ENCODE measurements around the gene EGLN3. TPM values are rescaled to one million over a fixed set of nuclear protein-coding genes. Genes with fewer than 3 reads are reported as not detected.
"Not testable (repeated sequence)": the region's sequence is repeated elsewhere in the genome, so short reads cannot be mapped to it uniquely, and the experiment has no call there.

Gene EGLN3
- total and polyA plus RNA-seq, 3 experiments from 2014 or later, result 1.6 to 2.5 (median 2.1) TPM

DNA sequence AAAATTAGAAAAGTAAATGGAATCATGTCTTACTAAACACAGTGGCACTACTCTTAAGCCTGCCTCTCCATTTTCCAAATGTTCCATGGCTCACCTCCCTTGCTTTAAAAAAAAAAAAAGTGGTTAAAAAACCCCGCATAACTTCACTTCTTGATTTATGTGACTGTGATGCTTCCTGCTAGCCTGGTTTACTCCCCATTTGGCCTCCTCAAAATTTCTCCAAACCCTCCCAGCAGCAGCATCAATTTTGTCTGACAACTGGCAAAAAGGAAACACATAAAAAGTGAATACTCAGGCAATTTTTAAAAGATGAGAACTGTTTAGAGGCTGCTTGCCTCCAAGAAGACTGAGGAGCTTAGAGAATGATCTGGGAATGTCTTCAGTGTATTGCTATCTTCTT, 17.8 kb upstream of the EGLN3 start:
- POLR2A ChIA-PET, result no interaction called here
- no peak overlapping the region for H3K27ac Mint-ChIP-seq

DNA sequence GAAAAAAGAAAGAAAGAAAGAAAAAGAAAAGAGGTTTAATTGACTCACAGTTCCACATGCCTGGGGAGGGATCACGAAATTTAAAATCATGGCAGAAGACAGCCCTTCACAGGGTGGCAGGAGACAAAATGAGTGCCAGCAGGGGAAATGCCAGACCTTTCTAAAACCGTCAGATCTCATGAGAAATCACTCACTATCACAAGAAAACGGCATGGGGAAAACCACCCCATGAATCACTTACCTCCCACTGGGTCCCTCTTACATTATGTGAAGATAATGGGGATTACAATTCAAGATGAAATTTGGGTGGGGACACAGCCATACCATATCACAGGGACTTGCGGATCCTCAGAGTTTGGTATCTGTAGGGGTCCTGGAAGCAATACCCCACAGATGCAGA, 16.3 kb upstream of the EGLN3 start:
- H3K27me3 Mint-ChIP-seq, result peaks cover 0 to 4% of the 10 kb centered on the region in 2 donors
- peaks cover 6 to 17% (median 13%) of the 10 kb centered on the region in 5 donors for H3K9me3 Mint-ChIP-seq
- no peak overlapping the region for H3K27ac ChIP-seq (ENCODE audit: low read depth, low read length)
- no peak overlapping the region for H3K27ac Mint-ChIP-seq
- no peaks in the 10 kb centered on the region for H3K4me1 Mint-ChIP-seq
- CTCF ChIA-PET, result no interaction called here
- H3K9me3 ChIP-seq (ENCODE audit: low read length), result no peaks in the 10 kb centered on the region
- no peaks in the 10 kb centered on the region for H3K36me3 Mint-ChIP-seq
- H3K4me3 Mint-ChIP-seq, result peak overlapping the region in 1 of 7 donors; percentile 51
- DNase-seq, result no peak
- POLR2A ChIA-PET, result no interaction called here
- no peaks in the 10 kb centered on the region for H3K36me3 ChIP-seq (ENCODE audit: insufficient read depth, low read length)
- no peak overlapping the region for H3K4me3 ChIP-seq (ENCODE audit: low read length)
- H3K27me3 ChIP-seq (ENCODE audit: insufficient read depth, low read length, poor library complexity, severe bottlenecking), result no peaks in the 10 kb centered on the region
- no peaks in the 10 kb centered on the region for H3K4me1 ChIP-seq (ENCODE audit: insufficient read depth, low read length)

More for the DNA sequence above, 17.8 kb upstream of the EGLN3 start:
- no peak overlapping the region for H3K4me3 ChIP-seq (ENCODE audit: low read length)
- no peak overlapping the region for H3K27ac ChIP-seq (ENCODE audit: low read depth, low read length)
- Mint-ChIP-seq H3K36me3 (no peaks in the 10 kb centered on the region), H3K4me1 (no peaks in the 10 kb centered on the region), H3K4me3 (no peak overlapping the region), H3K9me3 (peaks cover 6 to 17% (median 13%) of the 10 kb centered on the region in 5 donors), H3K27me3 (peaks cover 0 to 4% of the 10 kb centered on the region in 2 donors)
- no peaks in the 10 kb centered on the region for H3K9me3 ChIP-seq (ENCODE audit: low read length)
- CTCF ChIA-PET, result no interaction called here
- H3K36me3 ChIP-seq (ENCODE audit: insufficient read depth, low read length), result no peaks in the 10 kb centered on the region
- H3K27me3 ChIP-seq (ENCODE audit: insufficient read depth, low read length, poor library complexity, severe bottlenecking), result no peaks in the 10 kb centered on the region
- no peaks in the 10 kb centered on the region for H3K4me1 ChIP-seq (ENCODE audit: insufficient read depth, low read length)
- DNase-seq, result no peak

- H3K36me3 Mint-ChIP-seq, result peaks cover 0 to 1% (median 0%) of the 10 kb centered on the region in 3 donors
- Histone ChIP-seq H3K27ac (ENCODE audit: low read depth, low read length) (no peak overlapping the region), H3K27me3 (ENCODE audit: insufficient read depth, low read length, poor library complexity, severe bottlenecking) (no peaks in the 10 kb centered on the region), H3K4me1 (ENCODE audit: insufficient read depth, low read length) (no peaks in the 10 kb centered on the region), H3K36me3 (ENCODE audit: insufficient read depth, low read length) (no peaks in the 10 kb centered on the region), H3K4me3 (ENCODE audit: low read length) (no peak overlapping the region), H3K9me3 (ENCODE audit: low read length) (no peaks in the 10 kb centered on the region)
- CTCF ChIA-PET, result no interaction called here
- POLR2A ChIA-PET, result no interaction called here
- H3K9me3 Mint-ChIP-seq, result peaks cover 6 to 18% (median 13%) of the 10 kb centered on the region in 5 donors
- no peak overlapping the region for H3K4me3 Mint-ChIP-seq
- peaks cover 0 to 4% of the 10 kb centered on the region in 2 donors for H3K27me3 Mint-ChIP-seq
- H3K4me1 Mint-ChIP-seq, result no peaks in the 10 kb centered on the region
- no peak for DNase-seq
- H3K27ac Mint-ChIP-seq, result no peak overlapping the region
Measured at GRCh38 chr14:33966276-33966675, 15.4 kb upstream of the EGLN3 start.

GRCh38 chr14:33964599-33965317, 13.9 kb upstream of the EGLN3 start:
- Histone ChIP-seq H3K4me1 (ENCODE audit: insufficient read depth, low read length) (no peaks in the 10 kb centered on the region), H3K9me3 (ENCODE audit: low read length) (no peaks in the 10 kb centered on the region), H3K4me3 (ENCODE audit: low read length) (no peak overlapping the region), H3K27ac (ENCODE audit: low read depth, low read length) (no peak overlapping the region), H3K36me3 (ENCODE audit: insufficient read depth, low read length) (no peaks in the 10 kb centered on the region), H3K27me3 (ENCODE audit: insufficient read depth, low read length, poor library complexity, severe bottlenecking) (no peaks in the 10 kb centered on the region)
- CTCF ChIA-PET, result no interaction called here
- peaks cover 0 to 4% of the 10 kb centered on the region in 2 donors for H3K27me3 Mint-ChIP-seq
- H3K27ac Mint-ChIP-seq, result no peak overlapping the region
- H3K4me3 Mint-ChIP-seq, result no peak overlapping the region
- H3K9me3 Mint-ChIP-seq, result peaks cover 1 to 16% (median 5%) of the 10 kb centered on the region in 5 donors
- no peak for DNase-seq
- POLR2A ChIA-PET, result no interaction called here
- H3K36me3 Mint-ChIP-seq, result peaks cover 0 to 1% (median 0%) of the 10 kb centered on the region in 3 donors
- H3K4me1 Mint-ChIP-seq, result peaks cover 0 to 2% (median 0%) of the 10 kb centered on the region in 3 donors

GRCh38 chr14:33963892-33964291, 13.0 kb upstream of the EGLN3 start:
- CTCF ChIA-PET, result no interaction called here
- POLR2A ChIA-PET, result no interaction called here
- H3K4me3 Mint-ChIP-seq, result no peak overlapping the region

DNA sequence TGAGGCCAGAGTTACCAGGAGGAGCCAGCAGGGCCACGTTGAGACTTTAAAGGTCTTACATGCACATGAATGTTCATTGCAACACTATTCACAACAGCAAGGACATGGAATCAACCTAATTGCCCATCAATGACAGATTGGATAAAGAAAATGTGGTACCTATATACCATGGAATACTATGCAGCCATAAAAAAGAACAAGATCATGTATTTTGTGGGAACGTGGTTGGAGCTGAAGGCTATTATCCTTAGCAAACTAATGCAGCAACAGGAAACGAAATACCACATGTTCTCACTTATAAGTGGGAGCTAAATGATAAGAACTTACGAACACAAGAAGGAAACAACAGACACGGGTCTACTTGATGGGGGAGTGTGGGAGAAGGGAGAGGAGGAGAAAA, 11.6 kb upstream of the EGLN3 start:
- H3K4me1 ChIP-seq (ENCODE audit: insufficient read depth, low read length); H3K36me3 ChIP-seq (ENCODE audit: insufficient read depth, low read length); H3K9me3 ChIP-seq (ENCODE audit: low read length); H3K36me3 Mint-ChIP-seq; H3K4me1 Mint-ChIP-seq; H3K4me3 ChIP-seq (ENCODE audit: low read length); POLR2A ChIA-PET; H3K27ac Mint-ChIP-seq; H3K4me3 Mint-ChIP-seq; CTCF ChIA-PET; DNase-seq; H3K27me3 Mint-ChIP-seq; H3K27me3 ChIP-seq (ENCODE audit: insufficient read depth, low read length, poor library complexity, severe bottlenecking); H3K27ac ChIP-seq (ENCODE audit: low read depth, low read length): not testable (repeated sequence)
- peaks cover 0 to 12% (median 3%) of the 10 kb centered on the region in 5 donors for H3K9me3 Mint-ChIP-seq

More at GRCh38 chr14:33963892-33964291, 13.0 kb upstream of the EGLN3 start:
- H3K4me1 Mint-ChIP-seq, result peaks cover 0 to 2% (median 0%) of the 10 kb centered on the region in 3 donors
- no peaks in the 10 kb centered on the region for H3K9me3 ChIP-seq (ENCODE audit: low read length)
- H3K9me3 Mint-ChIP-seq, result peaks cover 0 to 14% (median 3%) of the 10 kb centered on the region in 5 donors
- no peaks in the 10 kb centered on the region for H3K36me3 ChIP-seq (ENCODE audit: insufficient read depth, low read length)
- H3K27me3 Mint-ChIP-seq, result peaks cover 0 to 4% of the 10 kb centered on the region in 2 donors
- H3K36me3 Mint-ChIP-seq, result peaks cover 0 to 1% (median 0%) of the 10 kb centered on the region in 3 donors
- H3K27me3 ChIP-seq (ENCODE audit: insufficient read depth, low read length, poor library complexity, severe bottlenecking), result no peaks in the 10 kb centered on the region
- H3K27ac ChIP-seq (ENCODE audit: low read depth, low read length), result no peak overlapping the region
- no peak for DNase-seq
- H3K27ac Mint-ChIP-seq, result no peak overlapping the region
- no peaks in the 10 kb centered on the region for H3K4me1 ChIP-seq (ENCODE audit: insufficient read depth, low read length)
- H3K4me3 ChIP-seq (ENCODE audit: low read length), result no peak overlapping the region

- DNase-seq, result no peak
- peaks cover 0 to 2% (median 0%) of the 10 kb centered on the region in 3 donors for H3K4me1 Mint-ChIP-seq
- CTCF ChIA-PET, result no interaction called here
Measured at GRCh38 chr14:33962016-33962415, 11.1 kb upstream of the EGLN3 start.

DNA sequence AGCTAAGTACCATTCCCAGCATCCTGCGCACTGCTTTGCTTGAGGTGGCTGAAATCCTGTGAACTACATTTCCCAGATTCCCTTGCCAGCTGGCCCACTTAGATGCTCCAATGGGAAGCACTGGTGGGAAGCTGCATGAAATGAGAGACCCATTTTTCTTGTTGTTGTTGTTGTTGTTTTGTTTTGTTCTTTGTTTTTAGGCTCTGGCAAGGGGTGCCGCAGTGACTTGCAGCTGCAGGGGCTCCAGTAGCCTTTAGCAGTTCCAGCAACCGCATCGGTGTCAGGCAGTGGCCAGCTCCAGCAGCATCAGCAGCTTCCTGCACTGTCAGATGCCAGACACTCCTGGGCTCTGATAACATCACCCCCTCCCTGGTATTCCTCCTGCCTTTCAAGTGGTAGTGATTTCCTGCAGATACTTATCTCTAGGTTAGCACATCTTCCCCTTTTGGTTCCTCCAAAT, 8.8 kb upstream of the EGLN3 start:
- no peak for DNase-seq
- H3K9me3 ChIP-seq (ENCODE audit: low read length), result no peaks in the 10 kb centered on the region
- H3K4me3 Mint-ChIP-seq, result no peak overlapping the region
- no peaks in the 10 kb centered on the region for H3K27me3 ChIP-seq (ENCODE audit: insufficient read depth, low read length, poor library complexity, severe bottlenecking)
- peaks cover 0 to 2% (median 0%) of the 10 kb centered on the region in 3 donors for H3K4me1 Mint-ChIP-seq
- H3K4me3 ChIP-seq (ENCODE audit: low read length), result no peak overlapping the region
- H3K36me3 Mint-ChIP-seq, result peaks cover 0 to 1% (median 0%) of the 10 kb centered on the region in 3 donors
- CTCF ChIA-PET, result no interaction called here
- peak overlapping the region in 1 of 8 donors; percentile 35 for H3K27ac Mint-ChIP-seq
- H3K27me3 Mint-ChIP-seq, result peaks cover 1 to 6% of the 10 kb centered on the region in 2 donors
- no peak overlapping the region for H3K27ac ChIP-seq (ENCODE audit: low read depth, low read length)
- H3K9me3 Mint-ChIP-seq, result peaks cover 0 to 12% (median 4%) of the 10 kb centered on the region in 5 donors
- no peaks in the 10 kb centered on the region for H3K4me1 ChIP-seq (ENCODE audit: insufficient read depth, low read length)
- H3K36me3 ChIP-seq (ENCODE audit: insufficient read depth, low read length), result no peaks in the 10 kb centered on the region
- POLR2A ChIA-PET, result no interaction called here

More at GRCh38 chr14:33962016-33962415, 11.1 kb upstream of the EGLN3 start:
- H3K4me3 Mint-ChIP-seq, result no peak overlapping the region
- Histone ChIP-seq H3K9me3 (ENCODE audit: low read length) (no peaks in the 10 kb centered on the region), H3K36me3 (ENCODE audit: insufficient read depth, low read length) (no peaks in the 10 kb centered on the region), H3K27me3 (ENCODE audit: insufficient read depth, low read length, poor library complexity, severe bottlenecking) (no peaks in the 10 kb centered on the region), H3K4me1 (ENCODE audit: insufficient read depth, low read length) (no peaks in the 10 kb centered on the region), H3K4me3 (ENCODE audit: low read length) (no peak overlapping the region), H3K27ac (ENCODE audit: low read depth, low read length) (no peak overlapping the region)
- peaks cover 0 to 12% (median 3%) of the 10 kb centered on the region in 5 donors for H3K9me3 Mint-ChIP-seq
- POLR2A ChIA-PET, result no interaction called here
- H3K27ac Mint-ChIP-seq, result no peak overlapping the region
- H3K36me3 Mint-ChIP-seq, result peaks cover 0 to 1% (median 0%) of the 10 kb centered on the region in 3 donors
- H3K27me3 Mint-ChIP-seq, result peaks cover 3 to 4% of the 10 kb centered on the region in 2 donors

Measured in CD8-positive, alpha-beta memory T cell (primary cell).